Esophagus mucosa (tissue), 1 donor: ENCODE measurements around the gene LARGE2. TPM values are rescaled to one million over a fixed set of nuclear protein-coding genes. Genes with fewer than 3 reads are reported as not detected.

Experiments
- ATAC-seq: fragments of 200-7000 bp; cut with Tn5 transposase; one replicate; pipeline ENCODE4 v1.9.1; 2020
- total RNA-seq: library from RNA; stranded (reverse); gene quantifications from one replicate; pipeline ENCODE4 v1.2.4, GENCODE V29; 2023
- donor health status: DM: yes; HTN: yes; CAD: no.

Gene LARGE2
- total RNA-seq: 30.4 TPM

- peak; percentile 53 for ATAC-seq
Observed at GRCh38 chr11:45922425-45923082, at the start of gene LARGE2. LARGE2 (plus strand) TSS chr11:45922656; CDS start chr11:45922883, 227 bp downstream.

- no peak for ATAC-seq
Observed at GRCh38 chr11:45876401-45876800, 46.1 kb upstream of the LARGE2 start.

GRCh38 chr11:45877221-45877620, 45.2 kb upstream of the LARGE2 start:
- no peak for ATAC-seq

- no peak for ATAC-seq
Observed at GRCh38 chr11:45877845-45878244, 44.6 kb upstream of the LARGE2 start.

GRCh38 chr11:45879803-45880686, 42.4 kb upstream of the LARGE2 start:
- ATAC-seq: no peak

GRCh38 chr11:45880772-45881570, 41.5 kb upstream of the LARGE2 start:
- no peak for ATAC-seq

GRCh38 chr11:45881708-45882368, 40.6 kb upstream of the LARGE2 start:
- no peak for ATAC-seq

GRCh38 chr11:45884596-45885185, 37.8 kb upstream of the LARGE2 start:
- no peak for ATAC-seq

GRCh38 chr11:45885274-45885920, 37.1 kb upstream of the LARGE2 start, which contains the start of gene MAPK8IP1:
MAPK8IP1 (plus strand) TSS chr11:45885651; CDS start chr11:45885821, 170 bp downstream.
- peak; percentile 83 for ATAC-seq

- ATAC-seq: no peak
Observed at GRCh38 chr11:45885921-45886721, 36.3 kb upstream of the LARGE2 start.

- ATAC-seq: no peak
Observed at GRCh38 chr11:45886816-45887520, 35.5 kb upstream of the LARGE2 start.

- ATAC-seq: no peak
Observed at GRCh38 chr11:45887587-45887986, 34.9 kb upstream of the LARGE2 start.

- no peak for ATAC-seq
Observed at GRCh38 chr11:45889555-45889954, 32.9 kb upstream of the LARGE2 start.

GRCh38 chr11:45889966-45890365, 32.5 kb upstream of the LARGE2 start:
- ATAC-seq: no peak

- ATAC-seq: no peak
Observed at GRCh38 chr11:45890886-45891550, 31.4 kb upstream of the LARGE2 start.

GRCh38 chr11:45892856-45893255, 29.6 kb upstream of the LARGE2 start:
- no peak for ATAC-seq

GRCh38 chr11:45894555-45895247, 27.8 kb upstream of the LARGE2 start:
- no peak for ATAC-seq

- no peak for ATAC-seq
Observed at GRCh38 chr11:45895553-45896259, 26.8 kb upstream of the LARGE2 start.
